Retinal pigment epithelial cell (primary cell): ENCODE data around the gene MILR1.
A peak's percentile ranks its signal among the peaks of the same experiment; 100 is the strongest.
"Not testable (repeated sequence)": the region's sequence is repeated elsewhere in the genome, so short reads cannot be mapped to it uniquely, and the experiment has no call there.

Experiments
- DNase-seq: peaks from one replicate; pipeline ENCODE4 v3.0.0-alpha.2; 2010; ENCODE audit warnings: low read depth
- H3K4me3 ChIP-seq: 2 replicates; pipeline ENCODE4 v1.5.1; 2011; ENCODE audit warnings: mild to moderate bottlenecking, low read length, control low read depth, moderate library complexity
- CTCF ChIP-seq: conservative IDR thresholded peaks from 2 replicates; pipeline ENCODE4 v1.5.1; 2011; ENCODE audit warnings: low read depth, low read length, control low read depth, inconsistent platforms

The MILR1 gene

GRCh38 chr17:64426596-64426995, 22.3 kb upstream of the MILR1 start:
- no peak for TF ChIP-seq CTCF

GRCh38 chr17:64428406-64428805, 20.5 kb upstream of the MILR1 start:
- DNase-seq = no peak
- no peak overlapping the region for H3K4me3 ChIP-seq
- no peak for TF ChIP-seq CTCF

More at GRCh38 chr17:64426596-64426995, 22.3 kb upstream of the MILR1 start:
- DNase-seq = no peak
- H3K4me3 ChIP-seq = no peak overlapping the region

- DNase-seq, H3K4me3 ChIP-seq: not testable (repeated sequence)
These were observed 18.9 kb upstream of the MILR1 start for GRCh38 chr17:64430036-64430435.

GRCh38 chr17:64431534-64431933, 17.4 kb upstream of the MILR1 start:
- no peak overlapping the region for H3K4me3 ChIP-seq

GRCh38 chr17:64437944-64438525, 10.9 kb upstream of the MILR1 start:
- no peak for TF ChIP-seq CTCF
- DNase-seq = no peak
- no peak overlapping the region for H3K4me3 ChIP-seq

More at GRCh38 chr17:64431534-64431933, 17.4 kb upstream of the MILR1 start:
- DNase-seq = no peak
- no peak for TF ChIP-seq CTCF

- not testable (repeated sequence) for DNase-seq, H3K4me3 ChIP-seq
These were observed 9.4 kb upstream of the MILR1 start for GRCh38 chr17:64439521-64439920.

- TF ChIP-seq CTCF = no peak
- no peak overlapping the region for H3K4me3 ChIP-seq
- DNase-seq = no peak
These were observed 9.0 kb upstream of the MILR1 start for GRCh38 chr17:64439956-64440355.

GRCh38 chr17:64441772-64442540, 7.0 kb upstream of the MILR1 start:
- DNase-seq = peak; percentile 37
- no peak overlapping the region for H3K4me3 ChIP-seq
- no peak for TF ChIP-seq CTCF
